Tibial nerve (tissue), 4 donors: Measurements from ENCODE around the gene CACNA1G.

Source experiments
- CTCF ChIP-seq, 5 experiments: fragments of 200-600 bp in 3 of 5; fragments of 450-650 bp in 2 of 5; sonication (generic) in 3 of 5; IDR thresholded peaks; one replicate each; pipeline ENCODE4 v1.5.1; 2016 to 2019; ENCODE audit warnings: antibody characterized with exemption in 5 of 5, mild to moderate bottlenecking in 3 of 5, moderate library complexity in 2 of 5
- EP300 ChIP-seq, 2 donors: sonication (generic); formaldehyde crosslinking; IDR thresholded peaks; one replicate each; pipeline ENCODE4 v1.6.1; 2017; ENCODE audit warnings: antibody characterized with exemption in 2 of 2, mild to moderate bottlenecking in 1 of 2
- POLR2A ChIP-seq, 2 donors: fragments of 450-650 bp; IDR thresholded peaks; one replicate each; pipeline ENCODE4 v1.6.1; 2017; ENCODE audit warnings: antibody characterized with exemption in 2 of 2, mild to moderate bottlenecking in 2 of 2, moderate library complexity in 2 of 2

GRCh38 chr17:50580646-50581045 is 20.1 kb downstream of the CACNA1G start:
- TF ChIP-seq CTCF (IDR thresholded peaks at IDR 0.05) (no peak), EP300 (IDR thresholded peaks at IDR 0.05) (no peak), POLR2A (IDR thresholded peaks at IDR 0.05) (no peak)
